BLaER1 treated with 17β-estradiol and CSF1 and Interleukin-3, amounts not matched to agents 10 nM and 100 nM (cell line): ENCODE results near the gene ZBTB45.
A peak's percentile ranks its signal among the peaks of the same experiment; 100 is the strongest.

Experiments used
- H3K27ac ChIP-seq, 11 experiments: shearing (Covaris generic); formaldehyde crosslinking; 2 replicates each; pipeline ENCODE4 v1.8.1; 2022
- H3K27me3 ChIP-seq, 11 experiments: shearing (Covaris generic); formaldehyde crosslinking; 2 replicates each; pipeline ENCODE4 v1.8.1; 2022
- H3K36me3 ChIP-seq, 11 experiments: shearing (Covaris generic); formaldehyde crosslinking; 2 replicates each; pipeline ENCODE4 v1.8.1; 2022
- H3K4me1 ChIP-seq, 10 experiments: shearing (Covaris generic); formaldehyde crosslinking; 2 replicates each; pipeline ENCODE4 v1.8.1; 2022
- H3K4me2 ChIP-seq, 11 experiments: shearing (Covaris generic); formaldehyde crosslinking; 2 replicates each; pipeline ENCODE4 v1.8.1; 2022
- H3K4me3 ChIP-seq, 10 experiments: shearing (Covaris generic); formaldehyde crosslinking; 2 replicates each; pipeline ENCODE4 v1.8.1; 2022
- H3K9ac ChIP-seq, 11 experiments: shearing (Covaris generic); formaldehyde crosslinking; 2 replicates each; pipeline ENCODE4 v1.8.1; 2022
- H3K9me3 ChIP-seq, 11 experiments: shearing (Covaris generic); formaldehyde crosslinking; replicated peaks in 1 of 11; 2 replicates each; pipeline ENCODE4 v1.8.1; 2022
- H4K20me1 ChIP-seq, 11 experiments: shearing (Covaris generic); formaldehyde crosslinking; 2 replicates each; pipeline ENCODE4 v1.8.1; 2022
- Cebpa-rat ChIP-seq, 11 experiments: shearing (Covaris generic); IDR thresholded peaks; 2 replicates each; pipeline ENCODE4 v1.8.1; 2022

The ZBTB45 gene

GRCh38 chr19:58480831-58481230 is 38.8 kb downstream of the ZBTB45 start:
- peaks cover 0 to 34% (median 16%) of the 10 kb centered on the region in 11 experiments; a peak in 13 of 22 replicates for H3K36me3 ChIP-seq
- TF ChIP-seq Cebpa-rat (IDR thresholded peaks at IDR 0.05): no peak

GRCh38 chr19:58480481-58480830 is 39.2 kb downstream of the ZBTB45 start:
- H3K9ac ChIP-seq: peak overlapping the region in 2 of 11 experiments; percentile 16 to 24; a peak in 2 of 22 replicates
- TF ChIP-seq Cebpa-rat (IDR thresholded peaks at IDR 0.05): no peak
- no peaks in the 10 kb centered on the region for H3K9me3 ChIP-seq
- H3K27me3 ChIP-seq: no peaks in the 10 kb centered on the region
- H3K36me3 ChIP-seq: peaks cover 0 to 34% (median 16%) of the 10 kb centered on the region in 11 experiments; a peak in 13 of 22 replicates
- H3K4me1 ChIP-seq: peaks cover 15 to 48% (median 32%) of the 10 kb centered on the region in 10 experiments
- H3K27ac ChIP-seq: no peak overlapping the region
- no peak overlapping the region for H3K4me3 ChIP-seq
- H4K20me1 ChIP-seq: no peaks in the 10 kb centered on the region
- peak overlapping the region in 1 of 11 experiments; percentile 20; a peak in 2 of 22 replicates for H3K4me2 ChIP-seq

More at GRCh38 chr19:58480831-58481230, 38.8 kb downstream of the ZBTB45 start:
- H3K27ac ChIP-seq: no peak overlapping the region
- peaks cover 15 to 48% (median 32%) of the 10 kb centered on the region in 10 experiments for H3K4me1 ChIP-seq
- H3K9me3 ChIP-seq: no peaks in the 10 kb centered on the region
- peak overlapping the region in 3 of 11 experiments; percentile 16 to 24 (median 24); a peak in 2 of 22 replicates for H3K9ac ChIP-seq
- no peak overlapping the region for H3K4me3 ChIP-seq
- peak overlapping the region in 1 of 11 experiments; percentile 20; a peak in 1 of 22 replicates for H3K4me2 ChIP-seq
- no peaks in the 10 kb centered on the region for H4K20me1 ChIP-seq
- H3K27me3 ChIP-seq: no peaks in the 10 kb centered on the region

GRCh38 chr19:58479736-58480480 is 39.7 kb downstream of the ZBTB45 start:
- H3K36me3 ChIP-seq: peaks cover 0 to 34% (median 16%) of the 10 kb centered on the region in 11 experiments; a peak in 13 of 22 replicates
- TF ChIP-seq Cebpa-rat (IDR thresholded peaks at IDR 0.05): no peak
- H3K27me3 ChIP-seq: no peaks in the 10 kb centered on the region
- H3K4me3 ChIP-seq: no peak overlapping the region
- peaks cover 0 to 4% (median 0%) of the 10 kb centered on the region in 11 experiments; a peak in 3 of 22 replicates for H4K20me1 ChIP-seq
- no peaks in the 10 kb centered on the region for H3K9me3 ChIP-seq
- H3K9ac ChIP-seq: no peak overlapping the region; a peak in 1 of 22 replicates
- H3K27ac ChIP-seq: no peak overlapping the region
- no peak overlapping the region for H3K4me2 ChIP-seq
- H3K4me1 ChIP-seq: peaks cover 20 to 54% (median 38%) of the 10 kb centered on the region in 10 experiments

GRCh38 chr19:58479303-58479702 is 40.3 kb downstream of the ZBTB45 start:
- no peak for TF ChIP-seq Cebpa-rat (IDR thresholded peaks at IDR 0.05)
- Histone ChIP-seq H4K20me1 (peaks cover 0 to 10% (median 4%) of the 10 kb centered on the region in 11 experiments; a peak in 9 of 22 replicates), H3K9ac (no peak overlapping the region; a peak in 1 of 22 replicates), H3K27me3 (no peaks in the 10 kb centered on the region), H3K4me1 (peaks cover 26 to 60% (median 44%) of the 10 kb centered on the region in 10 experiments), H3K9me3 (no peaks in the 10 kb centered on the region), H3K36me3 (peaks cover 0 to 34% (median 16%) of the 10 kb centered on the region in 11 experiments; a peak in 13 of 22 replicates), H3K4me3 (no peak overlapping the region), H3K27ac (no peak overlapping the region), H3K4me2 (no peak overlapping the region)

- H3K4me3 ChIP-seq: no peak overlapping the region
- H3K9ac ChIP-seq: peak overlapping the region in 4 of 11 experiments; percentile 18 to 90 (median 86); a peak in 4 of 22 replicates
- no peak for TF ChIP-seq Cebpa-rat (IDR thresholded peaks at IDR 0.05)
- H3K4me2 ChIP-seq: peak overlapping the region in 7 of 11 experiments; percentile 88 to 98 (median 95); a peak in 8 of 22 replicates
- H4K20me1 ChIP-seq: peaks cover 0 to 24% (median 16%) of the 10 kb centered on the region in 11 experiments; a peak in 10 of 22 replicates
- no peaks in the 10 kb centered on the region for H3K27me3 ChIP-seq
- peaks cover 10 to 42% (median 29%) of the 10 kb centered on the region in 11 experiments; a peak in 21 of 22 replicates for H3K36me3 ChIP-seq
- H3K9me3 ChIP-seq: no peaks in the 10 kb centered on the region
- peaks cover 34 to 65% (median 55%) of the 10 kb centered on the region in 10 experiments for H3K4me1 ChIP-seq
- H3K27ac ChIP-seq: peak overlapping the region in 1 of 11 experiments; percentile 87; a peak in 5 of 22 replicates
These were observed 41.7 kb downstream of the ZBTB45 start for GRCh38 chr19:58477871-58478270.

GRCh38 chr19:58477130-58477529 is 42.5 kb downstream of the ZBTB45 start:
- H3K4me3 ChIP-seq: peak overlapping the region in 8 of 10 experiments; percentile 56 to 73 (median 67); a peak in 14 of 20 replicates
- peak overlapping the region; percentile 88 to 98 (median 95) for H3K4me2 ChIP-seq
- TF ChIP-seq Cebpa-rat (IDR thresholded peaks at IDR 0.05): no peak
- H3K36me3 ChIP-seq: peaks cover 18 to 46% (median 37%) of the 10 kb centered on the region in 11 experiments
- no peaks in the 10 kb centered on the region for H3K27me3 ChIP-seq
- peaks cover 0 to 31% (median 21%) of the 10 kb centered on the region in 11 experiments; a peak in 12 of 22 replicates for H4K20me1 ChIP-seq
- H3K27ac ChIP-seq: peak overlapping the region in 9 of 11 experiments; percentile 75 to 87 (median 82); a peak in 15 of 22 replicates
- peaks cover 34 to 57% (median 49%) of the 10 kb centered on the region in 10 experiments for H3K4me1 ChIP-seq
- H3K9me3 ChIP-seq: no peaks in the 10 kb centered on the region
- peak overlapping the region in 10 of 11 experiments; percentile 74 to 90 (median 84); a peak in 17 of 22 replicates for H3K9ac ChIP-seq

- Histone ChIP-seq H4K20me1 (peaks cover 0 to 37% (median 21%) of the 10 kb centered on the region in 11 experiments; a peak in 12 of 22 replicates), H3K9me3 (no peaks in the 10 kb centered on the region), H3K36me3 (peaks cover 23 to 51% (median 42%) of the 10 kb centered on the region in 11 experiments), H3K27ac (peak overlapping the region; percentile 39 to 87 (median 82)), H3K27me3 (no peaks in the 10 kb centered on the region), H3K9ac (peak overlapping the region; percentile 74 to 90 (median 83)), H3K4me2 (peak overlapping the region; percentile 88 to 98 (median 95)), H3K4me3 (peak overlapping the region; percentile 56 to 73 (median 67)), H3K4me1 (peaks cover 34 to 55% (median 47%) of the 10 kb centered on the region in 10 experiments)
- no peak for TF ChIP-seq Cebpa-rat (IDR thresholded peaks at IDR 0.05)
These were observed 43.1 kb downstream of the ZBTB45 start for GRCh38 chr19:58476498-58477015.

GRCh38 chr19:58475714-58476497 is 43.7 kb downstream of the ZBTB45 start, which contains the start of gene ZNF446:
Gene ZNF446 (plus strand): TSS chr19:58476352. CDS start chr19:58477219, 867 bp downstream.
- no peaks in the 10 kb centered on the region for H3K27me3 ChIP-seq
- peak within 1 kb of the TSS; percentile 74 to 90 (median 83) for H3K9ac ChIP-seq
- H3K4me3 ChIP-seq: peak within 1 kb of the TSS; percentile 56 to 73 (median 67)
- H3K4me2 ChIP-seq: peak within 1 kb of the TSS; percentile 91 to 98 (median 95)
- H3K36me3 ChIP-seq: peaks cover 25 to 52% (median 43%) of the 10 kb centered on the region in 11 experiments
- no peak for TF ChIP-seq Cebpa-rat (IDR thresholded peaks at IDR 0.05)
- peaks cover 0 to 38% (median 21%) of the 10 kb centered on the region in 11 experiments; a peak in 12 of 22 replicates for H4K20me1 ChIP-seq
- no peaks in the 10 kb centered on the region for H3K9me3 ChIP-seq
- H3K4me1 ChIP-seq: peaks cover 34 to 52% (median 46%) of the 10 kb centered on the region in 10 experiments
- peak within 1 kb of the TSS; percentile 39 to 87 (median 82) for H3K27ac ChIP-seq
